Mucosa of rectum (tissue), 2 donors: ENCODE data around the gene MGST2.
"Not testable (repeated sequence)": the region's sequence is repeated elsewhere in the genome, so short reads cannot be mapped to it uniquely, and the experiment has no call there.

ENCODE experiments used
- H3K27ac ChIP-seq, 2 donors: one replicate each; pipeline ENCODE4 v1.7.0; 2013; ENCODE audit warnings: inconsistent platforms in 2 of 2, low read depth in 2 of 2, low read length in 2 of 2
- H3K27me3 ChIP-seq, 2 donors: one replicate each; pipeline ENCODE4 v1.7.0; 2013; ENCODE audit warnings: low read length in 2 of 2; ENCODE audit not compliant: control insufficient read depth in 2 of 2, insufficient read depth in 2 of 2
- H3K36me3 ChIP-seq, 2 donors: one replicate each; pipeline ENCODE4 v1.7.0; 2013; ENCODE audit warnings: low read length in 2 of 2; ENCODE audit not compliant: control insufficient read depth in 2 of 2, insufficient read depth in 2 of 2
- H3K4me1 ChIP-seq, 2 donors: one replicate each; pipeline ENCODE4 v1.7.0; 2013; ENCODE audit warnings: low read length in 2 of 2, mild to moderate bottlenecking in 1 of 2; ENCODE audit not compliant: control insufficient read depth in 2 of 2, insufficient read depth in 2 of 2
- H3K4me3 ChIP-seq, 2 donors: one replicate each; pipeline ENCODE4 v1.7.0; 2013; ENCODE audit warnings: low read length in 2 of 2
- H3K9ac ChIP-seq, 2 donors: one replicate each; pipeline ENCODE4 v1.7.0; 2013; ENCODE audit warnings: low read length in 2 of 2, low read depth in 1 of 2, mild to moderate bottlenecking in 1 of 2
- H3K9me3 ChIP-seq, 2 donors: one replicate each; pipeline ENCODE4 v1.7.0; 2013; ENCODE audit warnings: low read length in 2 of 2; ENCODE audit not compliant: control insufficient read depth in 2 of 2
- donor health status: healthy.
- donor health status: Normal muscosa, but diverticular disease.

Gene MGST2

DNA sequence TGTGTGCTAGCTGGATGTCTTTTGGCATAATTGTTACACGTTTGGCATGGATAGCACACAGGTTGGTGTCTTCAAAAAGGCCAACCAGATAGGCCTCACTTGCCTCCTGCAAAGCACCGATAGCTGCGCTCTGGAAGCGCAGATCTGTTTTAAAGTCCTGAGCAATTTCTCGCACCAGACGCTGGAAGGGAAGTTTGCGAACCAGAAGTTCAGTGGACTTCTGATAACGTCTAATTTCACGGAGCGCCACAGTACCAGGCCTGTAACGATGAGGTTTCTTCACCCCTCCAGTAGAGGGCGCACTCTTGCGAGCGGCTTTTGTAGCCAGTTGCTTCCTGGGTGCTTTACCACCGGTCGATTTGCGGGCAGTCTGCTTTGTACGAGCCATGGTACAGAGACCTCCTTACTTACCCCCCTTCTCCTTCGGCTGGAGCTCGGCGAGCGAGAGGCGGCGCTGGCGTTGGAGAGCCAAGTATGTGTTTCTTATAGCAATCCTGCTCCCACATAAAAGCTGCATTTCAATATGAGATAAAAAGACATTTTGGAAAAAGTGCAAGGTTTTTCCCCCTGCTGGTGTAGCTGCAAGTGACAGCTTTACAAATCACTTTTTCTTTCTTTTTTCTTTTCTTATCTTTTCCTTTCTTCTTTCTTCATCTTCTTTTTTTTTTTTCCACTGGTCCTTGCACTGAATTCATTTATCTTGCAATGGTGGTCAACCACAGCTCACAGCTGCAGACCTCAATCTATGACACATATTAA lies 32.7 kb downstream of the MGST2 start:
- not testable (repeated sequence) for H3K27me3 ChIP-seq, H3K4me3 ChIP-seq, H3K4me1 ChIP-seq, H3K9ac ChIP-seq, H3K27ac ChIP-seq, H3K9me3 ChIP-seq
- H3K36me3 ChIP-seq, result peaks cover 20 to 40% of the 10 kb centered on the region in 2 donors

DNA sequence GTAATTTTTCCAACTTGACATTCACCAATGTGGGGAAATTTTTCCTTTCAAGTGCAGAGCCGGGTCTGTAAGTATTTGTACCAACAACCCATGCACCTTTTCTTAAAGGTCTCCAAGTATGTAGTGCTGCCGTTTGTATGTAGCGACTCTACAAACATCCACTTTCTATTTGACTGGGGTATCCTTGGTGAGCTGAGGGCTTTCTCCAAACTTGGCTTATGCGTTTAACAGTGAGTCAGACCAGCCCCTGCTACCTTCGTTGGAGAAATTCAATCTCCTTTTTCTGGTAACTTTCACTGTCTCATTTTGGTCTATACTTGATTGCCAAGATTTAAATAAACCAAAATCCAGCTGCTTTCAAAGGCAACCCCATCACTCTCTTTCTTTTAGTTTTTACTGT lies 34.9 kb downstream of the MGST2 start:
- H3K9ac ChIP-seq, result no peak overlapping the region
- H3K4me1 ChIP-seq, result no peaks in the 10 kb centered on the region
- H3K27ac ChIP-seq, result no peak overlapping the region
- H3K4me3 ChIP-seq, result no peak overlapping the region
- H3K27me3 ChIP-seq, result no peaks in the 10 kb centered on the region
- H3K36me3 ChIP-seq, result peaks cover 35 to 43% of the 10 kb centered on the region in 2 donors
- H3K9me3 ChIP-seq, result no peaks in the 10 kb centered on the region

DNA sequence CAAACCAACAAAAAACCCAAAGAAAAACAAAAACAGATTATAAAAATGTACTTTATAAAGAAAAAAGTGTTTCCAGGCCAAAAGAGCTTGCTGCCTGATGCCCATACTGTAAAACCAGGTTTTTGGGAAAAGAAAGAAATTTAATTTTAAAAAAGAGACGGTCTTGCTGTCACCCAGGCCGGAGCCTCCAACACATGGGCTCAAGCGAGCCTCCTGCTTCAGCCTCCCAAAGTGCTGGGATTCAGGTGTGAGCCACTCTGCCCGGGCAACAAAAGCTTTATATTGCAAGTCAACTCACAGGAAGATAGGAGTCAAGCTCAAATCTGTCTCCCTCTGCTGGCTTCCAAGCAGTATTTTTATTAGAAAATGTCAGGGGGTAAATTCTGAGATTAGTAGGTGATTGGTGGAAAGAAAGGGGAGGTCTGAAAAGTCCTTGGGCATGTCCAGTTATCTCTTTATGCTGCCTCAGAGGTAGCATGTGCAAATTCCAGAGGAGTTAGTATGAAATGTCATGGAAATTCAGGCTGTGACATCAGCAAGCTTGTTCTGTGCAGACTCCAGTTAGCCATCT lies 39.4 kb downstream of the MGST2 start:
- Histone ChIP-seq H3K36me3 (peaks cover 29% of the 10 kb centered on the region in 2 donors), H3K27me3 (no peaks in the 10 kb centered on the region), H3K9ac (no peak overlapping the region), H3K9me3 (no peaks in the 10 kb centered on the region), H3K4me3 (no peak overlapping the region), H3K4me1 (no peaks in the 10 kb centered on the region), H3K27ac (no peak overlapping the region)

DNA sequence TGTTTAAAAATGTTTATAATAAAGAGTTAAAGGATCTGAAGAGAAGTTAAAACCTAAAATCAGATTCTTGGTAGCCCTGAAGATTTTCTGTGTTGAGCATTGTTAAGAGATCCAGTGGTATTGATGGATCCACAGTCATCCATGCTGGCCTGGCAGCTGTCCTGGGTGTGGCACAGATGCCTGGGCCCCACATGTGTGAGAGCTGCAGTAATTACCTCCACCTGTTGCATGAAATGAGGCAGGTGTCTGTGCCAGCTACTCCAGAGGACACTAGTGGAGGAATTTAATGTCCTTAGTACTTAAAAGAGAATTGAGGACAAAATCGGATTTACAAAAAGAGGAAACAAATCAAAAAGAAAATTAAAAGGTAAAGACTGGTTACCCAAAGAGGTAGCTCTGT lies 44.0 kb downstream of the MGST2 start:
- Histone ChIP-seq H3K9ac (no peak overlapping the region), H3K4me1 (no peaks in the 10 kb centered on the region), H3K27ac (no peak overlapping the region), H3K9me3 (no peaks in the 10 kb centered on the region), H3K27me3 (no peaks in the 10 kb centered on the region), H3K4me3 (no peak overlapping the region), H3K36me3 (peaks cover 13 to 16% of the 10 kb centered on the region in 2 donors)

DNA sequence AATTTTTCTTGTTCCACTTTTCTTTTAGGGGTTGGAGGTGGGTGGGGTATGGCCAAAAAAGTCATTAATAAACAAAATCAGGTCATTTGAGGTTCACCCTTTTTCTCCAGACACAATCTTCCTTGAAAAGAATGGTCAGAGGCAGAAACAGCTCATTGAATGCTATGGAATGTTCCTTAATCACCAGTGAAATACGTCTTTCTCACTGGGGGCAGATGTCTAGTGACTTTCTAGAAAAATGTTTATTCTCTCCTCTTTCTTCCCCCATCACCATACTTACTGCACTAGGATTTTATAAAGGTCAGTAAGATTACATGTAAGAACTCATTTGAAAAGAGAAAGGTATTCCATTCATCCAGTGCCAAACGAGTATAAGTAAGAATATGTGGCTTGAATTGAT lies 44.5 kb downstream of the MGST2 start:
- Histone ChIP-seq H3K4me1 (no peaks in the 10 kb centered on the region), H3K27ac (no peak overlapping the region), H3K4me3 (no peak overlapping the region), H3K36me3 (peaks cover 13 to 14% of the 10 kb centered on the region in 2 donors), H3K27me3 (no peaks in the 10 kb centered on the region), H3K9me3 (no peaks in the 10 kb centered on the region), H3K9ac (no peak overlapping the region)

DNA sequence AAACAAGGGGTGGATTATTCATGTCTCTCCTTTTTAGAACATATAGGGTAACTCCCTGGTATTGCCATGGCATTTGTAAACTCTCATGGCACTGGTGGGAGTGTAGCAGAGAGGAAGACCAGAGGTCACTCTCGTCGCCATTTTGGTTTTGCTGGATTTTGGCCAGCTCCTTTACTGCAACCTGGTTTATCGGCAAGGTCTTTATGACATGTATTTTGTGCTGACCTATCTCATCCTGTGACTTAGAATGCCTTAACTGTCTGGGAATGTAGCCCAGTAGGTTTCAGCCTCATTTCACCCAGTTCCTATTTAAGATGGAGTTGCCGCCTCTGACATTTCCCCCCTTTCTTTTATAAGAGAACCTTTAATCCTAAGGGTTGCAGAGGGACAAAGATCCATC lies 45.8 kb downstream of the MGST2 start:
- Histone ChIP-seq H3K9ac (no peak overlapping the region), H3K9me3 (no peaks in the 10 kb centered on the region), H3K27ac (no peak overlapping the region), H3K36me3 (peaks cover 1 to 2% of the 10 kb centered on the region in 2 donors), H3K27me3 (no peaks in the 10 kb centered on the region), H3K4me3 (no peak overlapping the region), H3K4me1 (no peaks in the 10 kb centered on the region)

DNA sequence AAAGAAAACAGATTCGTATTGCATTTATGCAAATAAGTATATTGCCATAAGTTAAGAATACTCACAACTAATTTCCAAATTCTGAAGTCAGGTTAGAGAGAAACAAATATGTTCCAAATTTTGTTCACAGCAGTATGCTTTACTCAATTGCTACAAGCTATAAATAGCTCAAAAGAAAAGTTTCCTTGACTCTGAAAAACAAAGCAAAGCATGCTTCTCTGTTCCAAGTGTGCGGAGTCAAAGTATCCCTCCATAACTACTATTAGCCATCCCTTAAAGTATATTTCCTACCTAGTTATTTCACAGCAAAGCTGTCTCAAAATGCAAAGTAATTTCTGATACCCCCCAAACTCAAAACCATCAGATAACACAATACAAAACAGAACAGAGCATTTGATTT lies 47.3 kb downstream of the MGST2 start:
- Histone ChIP-seq H3K27ac (no peak overlapping the region), H3K9ac (no peak overlapping the region), H3K27me3 (no peaks in the 10 kb centered on the region), H3K9me3 (no peaks in the 10 kb centered on the region), H3K4me1 (no peaks in the 10 kb centered on the region), H3K4me3 (no peak overlapping the region), H3K36me3 (peaks cover 0 to 4% of the 10 kb centered on the region in 2 donors)

DNA sequence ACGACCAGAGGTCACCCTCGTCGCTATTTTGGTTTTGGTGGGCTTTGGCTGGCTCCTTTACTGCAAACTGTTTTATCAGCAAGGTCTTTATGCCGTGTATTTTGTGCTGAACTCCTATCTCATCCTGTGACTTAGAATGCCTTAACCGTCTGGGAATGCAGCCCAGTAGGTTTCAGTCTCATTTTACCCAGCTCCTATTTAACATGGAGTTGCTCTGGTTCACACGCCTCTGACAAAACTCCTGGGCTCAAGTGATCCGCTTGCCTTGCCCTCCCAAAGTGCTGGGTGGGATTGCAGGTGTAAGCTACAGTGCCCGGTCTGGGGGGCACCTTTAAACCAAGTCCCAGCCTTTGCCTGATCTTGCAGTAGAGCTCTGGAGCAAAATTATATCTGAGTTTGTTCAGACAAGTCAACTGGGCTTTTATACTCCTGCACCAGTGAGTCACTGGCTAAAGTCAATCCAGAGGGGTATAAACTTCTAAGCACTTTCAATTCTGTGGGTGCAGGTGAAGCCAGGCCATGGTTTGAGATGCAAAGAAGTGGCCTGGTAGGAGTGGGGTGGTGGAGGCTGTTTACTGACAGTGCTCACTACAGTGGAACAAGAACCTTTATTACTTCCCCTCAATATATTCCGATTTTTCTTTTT lies 50.2 kb downstream of the MGST2 start:
- Histone ChIP-seq H3K4me1 (no peaks in the 10 kb centered on the region), H3K4me3 (no peak overlapping the region), H3K9ac (no peak overlapping the region), H3K36me3 (peaks cover 13 to 21% of the 10 kb centered on the region in 2 donors), H3K9me3 (no peaks in the 10 kb centered on the region), H3K27me3 (no peaks in the 10 kb centered on the region), H3K27ac (no peak overlapping the region)

DNA sequence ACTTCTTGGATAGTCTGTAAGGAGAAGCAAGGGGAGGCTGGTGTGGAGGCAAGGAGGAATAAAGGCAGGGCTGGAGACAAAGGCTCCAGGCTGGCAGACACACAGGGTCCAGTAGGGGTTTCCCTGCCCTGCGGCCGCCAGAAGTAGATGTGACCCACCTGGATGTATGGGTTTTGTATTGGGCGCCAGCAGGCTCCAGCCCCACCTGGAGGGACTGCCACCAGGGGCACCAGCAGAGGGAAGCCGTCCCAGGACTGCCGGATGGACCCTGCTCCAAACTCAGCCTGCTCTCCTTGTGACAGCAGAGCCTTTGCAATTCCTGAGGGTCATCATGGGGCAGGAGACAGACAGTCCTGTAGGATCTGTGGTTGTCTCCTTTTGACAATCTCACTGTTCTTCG lies 52.7 kb downstream of the MGST2 start:
- H3K9ac ChIP-seq, result no peak overlapping the region
- H3K27me3 ChIP-seq, result no peaks in the 10 kb centered on the region
- H3K27ac ChIP-seq, result no peak overlapping the region
- H3K4me3 ChIP-seq, result no peak overlapping the region
- H3K4me1 ChIP-seq, result no peaks in the 10 kb centered on the region
- H3K36me3 ChIP-seq, result peaks cover 13 to 21% of the 10 kb centered on the region in 2 donors
- no peaks in the 10 kb centered on the region for H3K9me3 ChIP-seq

DNA sequence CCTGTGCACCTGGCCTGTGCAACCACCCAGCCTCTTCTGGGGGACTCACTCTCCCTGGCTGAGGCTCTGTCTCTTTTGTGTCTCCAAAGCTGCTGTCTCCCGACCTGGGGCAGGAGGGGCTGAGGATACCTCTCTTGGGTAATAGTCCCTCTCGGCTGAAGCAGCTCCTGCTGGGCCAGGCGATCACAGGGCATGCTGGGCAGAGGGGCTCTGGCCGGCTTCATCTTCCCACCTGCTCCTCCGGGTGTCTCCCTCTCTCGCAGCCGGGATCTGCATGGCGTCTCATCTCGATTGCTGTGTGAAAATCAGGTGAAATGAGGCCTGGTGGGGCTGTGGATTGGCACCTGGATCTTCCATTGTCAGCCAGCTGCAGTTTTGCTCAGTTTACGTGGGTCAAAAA lies 53.2 kb downstream of the MGST2 start:
- no peaks in the 10 kb centered on the region for H3K9me3 ChIP-seq
- H3K4me3 ChIP-seq, result no peak overlapping the region
- no peak overlapping the region for H3K9ac ChIP-seq
- peaks cover 13 to 22% of the 10 kb centered on the region in 2 donors for H3K36me3 ChIP-seq
- no peaks in the 10 kb centered on the region for H3K4me1 ChIP-seq
- H3K27me3 ChIP-seq, result no peaks in the 10 kb centered on the region
- H3K27ac ChIP-seq, result no peak overlapping the region
